Smooth muscle cell of trachea (primary cell): ENCODE results near the gene STUM. TPM values are rescaled to one million over a fixed set of nuclear protein-coding genes. Genes with fewer than 3 reads are reported as not detected.

Experiments
- total RNA-seq: library from RNA; depleted of rRNA; stranded (reverse); fragments of >200 nt; gene quantifications from 2 replicates; pipeline ENCODE4 v1.2.1, GENCODE V29; 2014

STUM gene
- under 0.01 TPM in 1 of 2 replicates, not detected in the other for total RNA-seq

GRCh38 chr1:226548256-226549093 is at the start of gene STUM:
STUM (plus strand) TSS chr1:226548764; CDS start chr1:226548905, 141 bp downstream.

Other genes with a start within 250 kb of the STUM start
- 2.2 and 7.3 TPM in 2 replicates for gene LIN9, start 239.6 kb upstream of the STUM start, total RNA-seq
- 78.2 and 104 TPM in 2 replicates for gene PARP1, start 140.7 kb upstream of the STUM start, total RNA-seq
- gene ITPKB, start 190.5 kb downstream of the STUM start, total RNA-seq: 18.0 and 27.3 TPM in 2 replicates